ENCODE data around the gene CAMTA1. TPM values are rescaled to one million over a fixed set of nuclear protein-coding genes. Genes with fewer than 3 reads are reported as not detected.

CAMTA1 gene
- total and polyA plus RNA-seq, 2 experiments from 2014 or later, result 213 to 341 TPM

- H3K27ac ChIP-seq, result no peak overlapping the region
- no peak for TF ChIP-seq CTCF (IDR thresholded peaks at IDR 0.05; ENCODE audit: low read depth, low read length)
- no peak overlapping the region for H3K4me3 ChIP-seq
- no peaks in the 10 kb centered on the region for H3K36me3 ChIP-seq
- H3K9me3 ChIP-seq (ENCODE audit: low read depth), result no peaks in the 10 kb centered on the region
- DNase-seq (ENCODE audit: low read depth in 1 of 2, low spot score in 1 of 2), result no peak
- H3K27me3 ChIP-seq, result no peaks in the 10 kb centered on the region
- H3K4me1 ChIP-seq (ENCODE audit: low read depth), result no peaks in the 10 kb centered on the region
Observed at GRCh38 chr1:7743346-7743745, 958.1 kb downstream of the CAMTA1 start.

- Histone ChIP-seq H3K36me3 (no peaks in the 10 kb centered on the region), H3K27ac (no peak overlapping the region), H3K9me3 (ENCODE audit: low read depth) (no peaks in the 10 kb centered on the region), H3K27me3 (no peaks in the 10 kb centered on the region), H3K4me1 (ENCODE audit: low read depth) (no peaks in the 10 kb centered on the region), H3K4me3 (no peak overlapping the region)
- DNase-seq (ENCODE audit: low read depth in 1 of 2, low spot score in 1 of 2), result no peak
- no peak for TF ChIP-seq CTCF (IDR thresholded peaks at IDR 0.05; ENCODE audit: low read depth, low read length)
Observed at GRCh38 chr1:7744882-7745281, 959.6 kb downstream of the CAMTA1 start.

- DNase-seq (ENCODE audit: low read depth in 1 of 2, low spot score in 1 of 2), result no peak
Observed at GRCh38 chr1:7745783-7746182, 960.5 kb downstream of the CAMTA1 start.

GRCh38 chr1:7747605-7748004 is 962.4 kb downstream of the CAMTA1 start:
- Histone ChIP-seq H3K27me3 (no peaks in the 10 kb centered on the region), H3K4me1 (ENCODE audit: low read depth) (peaks cover 3% of the 10 kb centered on the region), H3K4me3 (no peak overlapping the region), H3K9me3 (ENCODE audit: low read depth) (no peaks in the 10 kb centered on the region), H3K36me3 (no peaks in the 10 kb centered on the region), H3K27ac (no peak overlapping the region)
- no peak for TF ChIP-seq CTCF (IDR thresholded peaks at IDR 0.05; ENCODE audit: low read depth, low read length)
- no peak for DNase-seq (ENCODE audit: low read depth in 1 of 2, low spot score in 1 of 2)

More at GRCh38 chr1:7745783-7746182, 960.5 kb downstream of the CAMTA1 start:
- TF ChIP-seq CTCF (IDR thresholded peaks at IDR 0.05; ENCODE audit: low read depth, low read length), result no peak
- H3K4me3 ChIP-seq, result no peak overlapping the region
- no peak overlapping the region for H3K27ac ChIP-seq
- H3K4me1 ChIP-seq (ENCODE audit: low read depth), result no peaks in the 10 kb centered on the region
- no peaks in the 10 kb centered on the region for H3K27me3 ChIP-seq
- H3K9me3 ChIP-seq (ENCODE audit: low read depth), result no peaks in the 10 kb centered on the region
- no peaks in the 10 kb centered on the region for H3K36me3 ChIP-seq

GRCh38 chr1:7749126-7749525 is 963.9 kb downstream of the CAMTA1 start:
- H3K27ac ChIP-seq, result no peak overlapping the region
- no peaks in the 10 kb centered on the region for H3K9me3 ChIP-seq (ENCODE audit: low read depth)
- H3K27me3 ChIP-seq, result no peaks in the 10 kb centered on the region
- no peak overlapping the region for H3K4me3 ChIP-seq
- peaks cover 3% of the 10 kb centered on the region for H3K4me1 ChIP-seq (ENCODE audit: low read depth)
- no peaks in the 10 kb centered on the region for H3K36me3 ChIP-seq
- no peak for TF ChIP-seq CTCF (IDR thresholded peaks at IDR 0.05; ENCODE audit: low read depth, low read length)
- DNase-seq (ENCODE audit: low read depth in 1 of 2, low spot score in 1 of 2), result no peak

- no peaks in the 10 kb centered on the region for H3K27me3 ChIP-seq
- no peak overlapping the region for H3K4me3 ChIP-seq
- no peaks in the 10 kb centered on the region for H3K36me3 ChIP-seq
- H3K27ac ChIP-seq, result no peak overlapping the region
- DNase-seq (ENCODE audit: low read depth in 1 of 2, low spot score in 1 of 2), result no peak
- no peak for TF ChIP-seq CTCF (IDR thresholded peaks at IDR 0.05; ENCODE audit: low read depth, low read length)
- no peaks in the 10 kb centered on the region for H3K9me3 ChIP-seq (ENCODE audit: low read depth)
- peaks cover 3% of the 10 kb centered on the region for H3K4me1 ChIP-seq (ENCODE audit: low read depth)
Observed at GRCh38 chr1:7751174-7751573, 965.9 kb downstream of the CAMTA1 start.

Measured in cardiac muscle cell (in vitro differentiated cells and primary cell).